GM19467 (cell line): ENCODE measurements around the gene DSTN.

Source experiments
- ATAC-seq: cut with Tn5 transposase; IDR thresholded peaks from one replicate; pipeline ENCODE4 v1.9.1; 2021; ENCODE audit warnings: mild to moderate bottlenecking, moderate library complexity; ENCODE audit not compliant: unreplicated experiment

DSTN gene

GRCh38 chr20:17579369-17580039, 9.6 kb downstream of the DSTN start:
- ATAC-seq: no peak

GRCh38 chr20:17580895-17581294, 11.0 kb downstream of the DSTN start:
- ATAC-seq: no peak

- ATAC-seq: no peak
Measured at GRCh38 chr20:17583126-17583525, 13.3 kb downstream of the DSTN start.

- ATAC-seq: no peak
Measured at GRCh38 chr20:17584689-17585088, 14.8 kb downstream of the DSTN start.

- ATAC-seq: no peak
Measured at GRCh38 chr20:17586250-17586649, 16.4 kb downstream of the DSTN start.

- ATAC-seq: no peak
Measured at GRCh38 chr20:17587148-17587547, 17.3 kb downstream of the DSTN start.

- no peak for ATAC-seq
Measured at GRCh38 chr20:17587824-17588223, 17.9 kb downstream of the DSTN start.

- ATAC-seq: no peak
Measured at GRCh38 chr20:17589161-17589834, 19.4 kb downstream of the DSTN start.

GRCh38 chr20:17590245-17590644, 20.4 kb downstream of the DSTN start:
- no peak for ATAC-seq

GRCh38 chr20:17593902-17594301, 24.0 kb downstream of the DSTN start:
- no peak for ATAC-seq

- ATAC-seq: no peak
Measured at GRCh38 chr20:17594443-17594842, 24.6 kb downstream of the DSTN start.

- ATAC-seq: no peak
Measured at GRCh38 chr20:17595856-17596255, 26.0 kb downstream of the DSTN start.

GRCh38 chr20:17598013-17598550, 28.2 kb downstream of the DSTN start:
- ATAC-seq: no peak

- no peak for ATAC-seq
Measured at GRCh38 chr20:17601957-17602356, 32.1 kb downstream of the DSTN start.

- no peak for ATAC-seq
Measured at GRCh38 chr20:17602493-17602892, 32.6 kb downstream of the DSTN start.

- ATAC-seq: no peak
Measured at GRCh38 chr20:17605131-17605660, 35.3 kb downstream of the DSTN start.

GRCh38 chr20:17606001-17606400, 36.1 kb downstream of the DSTN start:
- no peak for ATAC-seq

- no peak for ATAC-seq
Measured at GRCh38 chr20:17608701-17609497, 39.0 kb downstream of the DSTN start.

- ATAC-seq: no peak
Measured at GRCh38 chr20:17609811-17610377, 40.0 kb downstream of the DSTN start.

- no peak for ATAC-seq
Measured at GRCh38 chr20:17610566-17611289, 40.9 kb downstream of the DSTN start.

GRCh38 chr20:17611290-17611539, 41.3 kb downstream of the DSTN start:
- no peak for ATAC-seq
